ENCODE data around the gene DCTN1. TPM values are rescaled to one million over a fixed set of nuclear protein-coding genes. Genes with fewer than 3 reads are reported as not detected.
A peak's percentile ranks its signal among the peaks of the same experiment; 100 is the strongest.

DCTN1 gene
- total RNA-seq, 1 experiment from 2014 or later: 117 TPM

GRCh38 chr2:74373221-74373676, 6.9 kb downstream of the DCTN1 start:
- CTCF ChIA-PET: interaction anchor here (0.9 to 1.5 kb wide), 2 partner anchors 18 to 38 kb away, joined by 4 to 5 read pairs; no protein-coding TSS in a partner anchor
- no peaks in the 10 kb centered on the region for H3K9me3 Mint-ChIP-seq (ENCODE audit: unreplicated experiment)

GRCh38 chr2:74372674-74373073, 7.4 kb downstream of the DCTN1 start:
- Mint-ChIP-seq H3K9me3 (ENCODE audit: unreplicated experiment) (no peaks in the 10 kb centered on the region), H3K27ac (ENCODE audit: low read depth, unreplicated experiment) (no peak overlapping the region), H3K4me1 (ENCODE audit: insufficient read depth, unreplicated experiment) (no peaks in the 10 kb centered on the region), H3K36me3 (ENCODE audit: insufficient read depth, unreplicated experiment) (peaks cover 48% of the 10 kb centered on the region), H3K27me3 (ENCODE audit: insufficient read depth, unreplicated experiment) (no peaks in the 10 kb centered on the region), H3K4me3 (ENCODE audit: unreplicated experiment) (no peak overlapping the region)
- DNase-seq (ENCODE audit: unreplicated experiment): no peak
- intact Hi-C loops (cut with micrococcal nuclease): no loop called here
- TF ChIP-seq, protein P1, sequence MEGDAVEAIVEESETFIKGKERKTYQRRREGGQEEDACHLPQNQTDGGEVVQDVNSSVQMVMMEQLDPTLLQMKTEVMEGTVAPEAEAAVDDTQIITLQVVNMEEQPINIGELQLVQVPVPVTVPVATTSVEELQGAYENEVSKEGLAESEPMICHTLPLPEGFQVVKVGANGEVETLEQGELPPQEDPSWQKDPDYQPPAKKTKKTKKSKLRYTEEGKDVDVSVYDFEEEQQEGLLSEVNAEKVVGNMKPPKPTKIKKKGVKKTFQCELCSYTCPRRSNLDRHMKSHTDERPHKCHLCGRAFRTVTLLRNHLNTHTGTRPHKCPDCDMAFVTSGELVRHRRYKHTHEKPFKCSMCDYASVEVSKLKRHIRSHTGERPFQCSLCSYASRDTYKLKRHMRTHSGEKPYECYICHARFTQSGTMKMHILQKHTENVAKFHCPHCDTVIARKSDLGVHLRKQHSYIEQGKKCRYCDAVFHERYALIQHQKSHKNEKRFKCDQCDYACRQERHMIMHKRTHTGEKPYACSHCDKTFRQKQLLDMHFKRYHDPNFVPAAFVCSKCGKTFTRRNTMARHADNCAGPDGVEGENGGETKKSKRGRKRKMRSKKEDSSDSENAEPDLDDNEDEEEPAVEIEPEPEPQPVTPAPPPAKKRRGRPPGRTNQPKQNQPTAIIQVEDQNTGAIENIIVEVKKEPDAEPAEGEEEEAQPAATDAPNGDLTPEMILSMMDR (IDR thresholded peaks at IDR 0.05; ENCODE audit: unreplicated experiment): no peak
- BruUV-seq (replicated peaks): no TSS peak
- POLR2A ChIA-PET: no interaction called here
- CTCF ChIA-PET: interaction anchor here (0.9 to 1.5 kb wide), 2 partner anchors 19 to 38 kb away, joined by 4 to 5 read pairs; no protein-coding TSS in a partner anchor

More at GRCh38 chr2:74373221-74373676, 6.9 kb downstream of the DCTN1 start:
- DNase-seq (ENCODE audit: unreplicated experiment): peak; percentile 0
- Mint-ChIP-seq H3K27me3 (ENCODE audit: insufficient read depth, unreplicated experiment) (no peaks in the 10 kb centered on the region), H3K4me1 (ENCODE audit: insufficient read depth, unreplicated experiment) (no peaks in the 10 kb centered on the region), H3K27ac (ENCODE audit: low read depth, unreplicated experiment) (no peak overlapping the region), H3K36me3 (ENCODE audit: insufficient read depth, unreplicated experiment) (peaks cover 44% of the 10 kb centered on the region), H3K4me3 (ENCODE audit: unreplicated experiment) (no peak overlapping the region)
- POLR2A ChIA-PET: no interaction called here
- no TSS peak for BruUV-seq (replicated peaks)
- intact Hi-C loops (cut with micrococcal nuclease): no loop called here
- TF ChIP-seq, protein P1 (IDR thresholded peaks at IDR 0.05; ENCODE audit: unreplicated experiment): no peak

GRCh38 chr2:74371421-74371820, 8.7 kb downstream of the DCTN1 start:
- H3K4me1 Mint-ChIP-seq (ENCODE audit: insufficient read depth, unreplicated experiment): no peaks in the 10 kb centered on the region
- ChIA-PET CTCF (no interaction called here), POLR2A (no interaction called here)
- H3K27me3 Mint-ChIP-seq (ENCODE audit: insufficient read depth, unreplicated experiment): no peaks in the 10 kb centered on the region
- H3K4me3 Mint-ChIP-seq (ENCODE audit: unreplicated experiment): no peak overlapping the region
- no peak for DNase-seq (ENCODE audit: unreplicated experiment)
- no TSS peak for BruUV-seq (replicated peaks)
- intact Hi-C loops (cut with micrococcal nuclease): no loop called here
- peaks cover 44% of the 10 kb centered on the region for H3K36me3 Mint-ChIP-seq (ENCODE audit: insufficient read depth, unreplicated experiment)
- no peak overlapping the region for H3K27ac Mint-ChIP-seq (ENCODE audit: low read depth, unreplicated experiment)
- TF ChIP-seq, protein P1 (IDR thresholded peaks at IDR 0.05; ENCODE audit: unreplicated experiment): no peak
- H3K9me3 Mint-ChIP-seq (ENCODE audit: unreplicated experiment): no peaks in the 10 kb centered on the region

DNA sequence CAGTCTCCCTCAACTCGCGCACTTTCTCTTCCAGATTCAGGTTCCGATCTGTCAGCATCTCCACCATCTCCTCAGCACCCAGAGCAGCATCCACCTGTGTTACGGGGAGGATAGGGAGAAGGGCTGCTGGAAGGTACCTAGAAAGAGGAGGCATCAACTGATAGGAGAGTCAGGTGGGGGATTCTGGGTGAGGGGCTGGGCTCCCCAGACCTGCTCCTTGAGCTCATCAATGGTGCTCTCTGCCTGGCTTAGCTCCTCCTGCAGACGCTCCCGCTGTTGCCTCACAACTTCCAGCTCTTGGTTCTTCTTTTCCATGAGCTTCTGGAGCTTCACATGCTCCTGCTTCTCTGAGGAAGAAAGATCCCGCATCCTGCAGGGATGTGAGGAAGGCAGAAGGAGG, 10.1 kb downstream of the DCTN1 start:
- ChIA-PET CTCF (interaction anchor here (0.6 kb wide), 1 partner anchor 529 kb away, joined by 6 read pairs; no protein-coding TSS in a partner anchor), POLR2A (no interaction called here)
- Mint-ChIP-seq H3K4me1 (ENCODE audit: insufficient read depth, unreplicated experiment) (no peaks in the 10 kb centered on the region), H3K4me3 (ENCODE audit: unreplicated experiment) (no peak overlapping the region), H3K27me3 (ENCODE audit: insufficient read depth, unreplicated experiment) (no peaks in the 10 kb centered on the region), H3K9me3 (ENCODE audit: unreplicated experiment) (no peaks in the 10 kb centered on the region), H3K27ac (ENCODE audit: low read depth, unreplicated experiment) (no peak overlapping the region), H3K36me3 (ENCODE audit: insufficient read depth, unreplicated experiment) (peaks cover 56% of the 10 kb centered on the region)
- TF ChIP-seq, protein P1 (IDR thresholded peaks at IDR 0.05; ENCODE audit: unreplicated experiment): no peak
- intact Hi-C loops (cut with micrococcal nuclease): no loop called here
- BruUV-seq (replicated peaks): no TSS peak
- no peak for DNase-seq (ENCODE audit: unreplicated experiment)

Data from MCF 10A (cell line).